Chondrocyte (in vitro differentiated cells): ENCODE measurements around the gene SND1. TPM values are rescaled to one million over a fixed set of nuclear protein-coding genes. Genes with fewer than 3 reads are reported as not detected.
A peak's percentile ranks its signal among the peaks of the same experiment; 100 is the strongest.

Experiments used
- DNase-seq: peaks from one replicate; pipeline ENCODE4 v3.0.0; 2021; ENCODE audit warnings: mixed read lengths, low spot score
- H3K27ac Mint-ChIP-seq: one replicate; pipeline ENCODE4 v1.8.0; 2021; ENCODE audit warnings: mild to moderate bottlenecking, moderate library complexity, mixed read lengths; ENCODE audit not compliant: unreplicated experiment
- H3K27me3 Mint-ChIP-seq: 2 replicates; pipeline ENCODE4 v1.8.0; 2021; ENCODE audit warnings: low read depth, mixed read lengths
- H3K36me3 Mint-ChIP-seq: 2 replicates; pipeline ENCODE4 v1.8.0; 2021; ENCODE audit warnings: low read depth, mixed read lengths
- H3K4me1 Mint-ChIP-seq: 2 replicates; pipeline ENCODE4 v1.8.0; 2021; ENCODE audit warnings: low read depth, mild to moderate bottlenecking, mixed read lengths
- H3K4me3 Mint-ChIP-seq: one replicate; pipeline ENCODE4 v1.8.0; 2021; ENCODE audit warnings: mild to moderate bottlenecking, moderate library complexity, mixed read lengths; ENCODE audit not compliant: unreplicated experiment
- H3K9me3 Mint-ChIP-seq: 2 replicates; pipeline ENCODE4 v1.8.0; 2021; ENCODE audit warnings: low read depth, mixed read lengths
- CTCF ChIP-seq: fragments of 200-600 bp; sonication (generic); IDR thresholded peaks from 2 replicates; pipeline ENCODE4 v1.5.0; 2021; ENCODE audit warnings: antibody characterized with exemption, mild to moderate bottlenecking, moderate library complexity
- total RNA-seq: library from RNA; stranded (reverse); gene quantifications from 3 replicates; pipeline ENCODE4 v1.2.1, GENCODE V29; 2021

The SND1 gene
- total RNA-seq, 1 donor from 2014 or later: 229 TPM

GRCh38 chr7:128004623-128005022 lies 352.6 kb downstream of the SND1 start:
- DNase-seq: no peak
- Mint-ChIP-seq H3K4me1 (no peaks in the 10 kb centered on the region), H3K9me3 (no peaks in the 10 kb centered on the region), H3K27ac (no peak overlapping the region), H3K36me3 (peaks cover 4% of the 10 kb centered on the region), H3K27me3 (no peaks in the 10 kb centered on the region), H3K4me3 (no peak overlapping the region)
- no peak for TF ChIP-seq CTCF

GRCh38 chr7:128005117-128005516 lies 353.1 kb downstream of the SND1 start:
- no peak overlapping the region for H3K4me3 Mint-ChIP-seq
- no peaks in the 10 kb centered on the region for H3K4me1 Mint-ChIP-seq
- H3K36me3 Mint-ChIP-seq: peaks cover 4% of the 10 kb centered on the region
- H3K27me3 Mint-ChIP-seq: no peaks in the 10 kb centered on the region
- no peaks in the 10 kb centered on the region for H3K9me3 Mint-ChIP-seq
- no peak for DNase-seq
- TF ChIP-seq CTCF: no peak
- no peak overlapping the region for H3K27ac Mint-ChIP-seq

- H3K27ac Mint-ChIP-seq: peak overlapping the region; percentile 25
- peaks cover 4% of the 10 kb centered on the region for H3K36me3 Mint-ChIP-seq
- no peaks in the 10 kb centered on the region for H3K27me3 Mint-ChIP-seq
- no peaks in the 10 kb centered on the region for H3K9me3 Mint-ChIP-seq
- H3K4me1 Mint-ChIP-seq: no peaks in the 10 kb centered on the region
- no peak overlapping the region for H3K4me3 Mint-ChIP-seq
- TF ChIP-seq CTCF: no peak
- no peak for DNase-seq
These were observed 353.8 kb downstream of the SND1 start for GRCh38 chr7:128005759-128006159.

GRCh38 chr7:128006550-128007302 lies 354.7 kb downstream of the SND1 start:
- Mint-ChIP-seq H3K36me3 (peaks cover 2% of the 10 kb centered on the region), H3K27ac (peak overlapping the region; percentile 17), H3K4me1 (peaks cover 7% of the 10 kb centered on the region), H3K27me3 (no peaks in the 10 kb centered on the region), H3K4me3 (no peak overlapping the region), H3K9me3 (no peaks in the 10 kb centered on the region)
- TF ChIP-seq CTCF: no peak
- no peak for DNase-seq

GRCh38 chr7:128007303-128007680 lies 355.3 kb downstream of the SND1 start:
- H3K4me3 Mint-ChIP-seq: no peak overlapping the region
- H3K27ac Mint-ChIP-seq: no peak overlapping the region
- no peaks in the 10 kb centered on the region for H3K9me3 Mint-ChIP-seq
- DNase-seq: no peak
- no peak for TF ChIP-seq CTCF
- H3K27me3 Mint-ChIP-seq: no peaks in the 10 kb centered on the region
- H3K36me3 Mint-ChIP-seq: peaks cover 2% of the 10 kb centered on the region
- peaks cover 7% of the 10 kb centered on the region for H3K4me1 Mint-ChIP-seq
